Aorta (tissue), 5 donors: ENCODE results near the gene KRT82. TPM values are rescaled to one million over a fixed set of nuclear protein-coding genes. Genes with fewer than 3 reads are reported as not detected.

Experiments used
- ATAC-seq: fragments of 200-7000 bp; cut with Tn5 transposase; one replicate; pipeline ENCODE4 v1.9.1; 2022; ENCODE audit warnings: moderate library complexity; ENCODE audit not compliant: low FRiP score
- DNase-seq, 2 donors: peaks; one replicate each; pipeline ENCODE4 v3.0.0-alpha.2; 2020
- H3K27ac ChIP-seq, 2 donors: one replicate each; pipeline ENCODE4 v1.5.1; 2013; ENCODE audit warnings: low read length in 2 of 2, mild to moderate bottlenecking in 2 of 2, moderate library complexity in 2 of 2, control low read depth in 1 of 2, inconsistent platforms in 1 of 2, low read depth in 1 of 2
- H3K27me3 ChIP-seq, 2 donors: one replicate each; pipeline ENCODE4 v1.6.1; 2013; ENCODE audit warnings: control low read depth in 1 of 2, low read length in 1 of 2, mild to moderate bottlenecking in 1 of 2, moderate library complexity in 1 of 2; ENCODE audit not compliant: insufficient read depth in 2 of 2, control insufficient read depth in 1 of 2
- H3K36me3 ChIP-seq, 2 donors: one replicate each; pipeline ENCODE4 v1.6.1; 2013; ENCODE audit warnings: control low read depth in 1 of 2, low read length in 1 of 2, mild to moderate bottlenecking in 1 of 2; ENCODE audit not compliant: insufficient read depth in 2 of 2, control insufficient read depth in 1 of 2
- H3K4me1 ChIP-seq, 2 donors: one replicate each; pipeline ENCODE4 v1.6.1; 2013; ENCODE audit warnings: low read length in 2 of 2, control low read depth in 1 of 2, mild to moderate bottlenecking in 1 of 2, moderate library complexity in 1 of 2; ENCODE audit not compliant: insufficient read depth in 2 of 2, control insufficient read depth in 1 of 2
- H3K4me3 ChIP-seq, 2 donors: one replicate each; pipeline ENCODE4 v1.5.1; 2013; ENCODE audit warnings: low read length in 2 of 2, control low read depth in 1 of 2, mild to moderate bottlenecking in 1 of 2
- H3K9me3 ChIP-seq: one replicate; pipeline ENCODE4 v1.6.1; 2013; ENCODE audit warnings: mild to moderate bottlenecking, low read length; ENCODE audit not compliant: control insufficient read depth
- WGBS, 2 donors: extraction: QIAGEN DNeasy Blood & Tissue Kit; methylation state at CpG; one replicate each; pipeline ENCODE4 v1.1.7; 2013; 5-methylcytosine and 5-hydroxymethylcytosine counted together
- intact Hi-C, 2 donors: fragments of 100-400 bp; cut with DNase I; formaldehyde crosslinking; loops; one replicate each; pipeline versions ENCODE4 v1.14.2 to v1.15.0; 2022
- polyA plus RNA-seq, 2 donors: library from polyadenylated mRNA; stranded (reverse); fragments of 200-250 nt; gene quantifications; one replicate each; pipeline ENCODE4 v1.2.3, GENCODE V29; 2013
- total RNA-seq, 2 donors: library from RNA; stranded (reverse); fragmentation: NEBNext Ultra II Directional; extraction: Animal tissue kit (Norgen Biotek cat#: 25700); gene quantifications; one replicate each; pipeline ENCODE4 v1.2.1, GENCODE V29; 2021
- donor health status: healthy with polysubstance abuse.
- donor health status: Bipolar disorder and iron deficiency.
- donor health status: DM: no; HTN: no; CAD: no.
- donor health status: DM: no; HTN: no; CAD: no.
- donor health status: DM: yes; HTN: yes; CAD: no.

Gene KRT82
- total and polyA plus RNA-seq, 4 donors: not detected

DNA sequence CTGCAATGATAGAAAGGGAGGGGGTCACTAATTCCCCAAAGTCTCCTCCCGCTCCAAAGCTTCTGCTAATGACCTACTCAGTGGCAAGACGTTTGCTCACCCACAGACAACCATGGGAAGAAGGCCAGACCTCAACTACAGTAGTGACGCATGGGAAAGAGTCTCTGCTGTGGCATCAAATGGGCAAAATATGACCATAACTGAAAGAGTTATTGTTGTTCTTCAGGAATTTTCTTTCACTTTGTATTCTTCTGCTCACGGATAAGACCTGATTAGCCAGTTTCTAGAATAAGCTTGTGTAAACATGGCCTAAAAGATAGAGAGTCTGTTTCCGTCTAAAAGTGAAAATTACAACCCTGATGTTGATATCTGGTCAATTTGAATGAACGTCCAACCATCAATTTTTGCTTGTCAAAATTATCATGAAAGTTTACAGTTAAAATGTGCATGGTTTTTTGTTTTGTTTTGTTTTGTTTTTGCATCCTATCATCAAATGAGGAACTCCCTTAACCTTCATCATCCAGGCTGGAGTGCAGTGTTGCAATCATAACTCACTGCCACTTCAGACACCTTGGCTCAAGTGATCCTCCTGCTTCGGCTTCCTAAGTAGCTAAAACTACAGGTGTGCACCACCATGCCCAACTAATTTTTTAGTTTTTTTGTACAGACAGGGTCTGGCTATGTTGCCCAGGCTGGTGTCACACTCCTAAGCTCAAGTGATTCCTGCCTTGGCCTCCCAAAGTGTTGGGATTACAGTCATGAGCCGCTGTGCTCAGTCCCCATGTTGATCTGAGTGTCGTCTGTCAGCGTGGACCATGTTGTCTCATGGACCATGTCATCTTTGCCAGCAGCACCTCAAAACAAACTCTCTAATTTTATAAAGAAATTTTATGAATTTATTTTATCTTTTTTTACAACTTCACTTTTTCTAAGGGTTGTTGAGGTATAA lies 38.8 kb upstream of the KRT82 start:
- no peak for ATAC-seq
- DNase-seq: no peak
- WGBS, 2 donors: 60 to 65% methylated on average over 10 of the region's 10 CpGs

DNA sequence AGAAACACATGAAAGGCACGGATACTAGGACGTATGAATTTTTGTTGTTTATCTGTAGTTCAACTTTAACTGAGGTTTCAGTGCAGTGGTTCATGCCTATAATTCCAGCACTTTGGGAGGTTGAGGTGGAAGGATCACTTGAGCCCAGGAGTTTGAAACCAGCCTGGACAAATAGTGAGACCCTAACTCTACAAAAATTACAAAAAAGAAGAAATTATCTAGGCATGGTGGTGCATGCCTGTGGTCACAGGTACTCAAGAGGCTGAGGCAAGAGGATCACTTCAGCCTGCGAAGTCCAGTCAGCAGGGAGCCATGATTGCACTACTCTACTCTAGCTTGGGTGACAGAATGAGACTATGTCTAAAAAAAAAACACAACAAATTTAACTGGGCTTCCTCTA lies 37.8 kb upstream of the KRT82 start:
- no peaks in the 10 kb centered on the region for H3K27me3 ChIP-seq
- H3K4me3 ChIP-seq: no peak overlapping the region
- DNase-seq: no peak
- peaks cover 1% of the 10 kb centered on the region for H3K9me3 ChIP-seq
- H3K36me3 ChIP-seq: no peaks in the 10 kb centered on the region
- 77 to 87% methylated on average over 3 of the region's 3 CpGs for WGBS, 2 donors
- H3K27ac ChIP-seq: no peak overlapping the region
- ATAC-seq: no peak
- no peaks in the 10 kb centered on the region for H3K4me1 ChIP-seq
- intact Hi-C loops: no loop called here

More for the DNA sequence above, 38.8 kb upstream of the KRT82 start:
- no peak overlapping the region for H3K4me3 ChIP-seq
- peaks cover 1% of the 10 kb centered on the region for H3K9me3 ChIP-seq
- no peaks in the 10 kb centered on the region for H3K36me3 ChIP-seq
- no peaks in the 10 kb centered on the region for H3K27me3 ChIP-seq
- H3K27ac ChIP-seq: no peak overlapping the region
- no peaks in the 10 kb centered on the region for H3K4me1 ChIP-seq
- intact Hi-C loops: no loop called here

DNA sequence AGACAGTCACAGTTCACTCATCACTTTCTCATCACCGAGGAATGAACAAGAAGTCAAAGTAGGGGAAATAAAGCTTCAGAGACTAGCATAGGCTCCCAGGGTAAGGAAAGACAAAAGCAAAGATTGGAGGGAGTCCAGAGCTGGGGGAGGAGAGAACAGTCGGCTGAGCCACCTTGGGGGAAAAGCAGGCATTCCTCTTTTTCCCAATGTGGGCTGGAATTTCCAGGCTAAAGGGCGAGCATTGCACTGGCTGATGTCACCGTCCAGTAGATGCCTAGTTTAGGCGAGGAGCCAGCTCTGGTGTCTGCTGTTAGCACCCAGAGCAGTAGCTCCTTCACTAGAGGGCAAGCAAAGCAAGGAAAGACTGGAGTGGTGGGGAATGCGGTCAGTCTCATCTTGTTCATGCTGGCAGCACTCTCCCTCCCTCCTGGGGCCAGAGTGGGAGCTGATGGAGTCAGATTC lies 36.5 kb upstream of the KRT82 start:
- intact Hi-C loops: no loop called here

DNA sequence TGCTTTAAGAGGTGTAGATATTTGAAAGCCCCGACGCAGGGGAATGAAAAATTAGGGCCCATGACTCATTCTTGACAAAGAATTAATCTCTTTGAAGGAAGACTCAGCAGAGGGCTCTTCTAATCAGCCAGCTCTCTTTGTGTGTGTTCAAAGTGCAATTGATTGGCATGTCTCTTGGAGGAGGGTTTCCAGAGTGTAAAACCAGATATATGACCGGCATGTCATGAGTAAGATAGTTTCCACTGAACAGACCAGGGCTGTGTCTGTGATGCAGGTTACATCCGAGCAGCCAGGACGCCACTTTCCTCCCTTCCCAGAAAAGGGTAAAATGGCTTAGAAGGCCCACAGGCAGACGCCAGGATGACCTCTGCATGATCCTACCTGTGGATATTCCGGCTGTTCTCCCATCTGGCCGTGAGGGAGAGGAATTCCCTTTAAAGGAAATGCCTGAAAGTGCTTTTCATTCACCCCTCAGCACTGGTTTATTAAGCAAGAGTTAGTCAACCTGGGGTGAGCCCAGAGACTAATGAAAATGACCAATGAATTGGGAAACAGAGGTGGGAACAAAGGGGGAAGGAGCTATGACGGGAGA lies 35.3 kb upstream of the KRT82 start:
- no peak overlapping the region for H3K27ac ChIP-seq
- peaks cover 1% of the 10 kb centered on the region for H3K9me3 ChIP-seq
- DNase-seq (no peak), ATAC-seq (no peak)
- H3K27me3 ChIP-seq: no peaks in the 10 kb centered on the region
- no peak overlapping the region for H3K4me3 ChIP-seq
- intact Hi-C loops: no loop called here
- no peaks in the 10 kb centered on the region for H3K4me1 ChIP-seq
- 60 to 71% methylated on average over 9 of the region's 9 CpGs for WGBS, 2 donors
- no peaks in the 10 kb centered on the region for H3K36me3 ChIP-seq

More for the DNA sequence above, 36.5 kb upstream of the KRT82 start:
- DNase-seq (no peak), ATAC-seq (no peak)
- no peak overlapping the region for H3K4me3 ChIP-seq
- 10 to 22% methylated on average over 6 of the region's 6 CpGs for WGBS, 2 donors
- no peaks in the 10 kb centered on the region for H3K27me3 ChIP-seq
- peaks cover 1% of the 10 kb centered on the region for H3K9me3 ChIP-seq
- H3K27ac ChIP-seq: no peak overlapping the region
- H3K4me1 ChIP-seq: no peaks in the 10 kb centered on the region
- no peaks in the 10 kb centered on the region for H3K36me3 ChIP-seq

DNA sequence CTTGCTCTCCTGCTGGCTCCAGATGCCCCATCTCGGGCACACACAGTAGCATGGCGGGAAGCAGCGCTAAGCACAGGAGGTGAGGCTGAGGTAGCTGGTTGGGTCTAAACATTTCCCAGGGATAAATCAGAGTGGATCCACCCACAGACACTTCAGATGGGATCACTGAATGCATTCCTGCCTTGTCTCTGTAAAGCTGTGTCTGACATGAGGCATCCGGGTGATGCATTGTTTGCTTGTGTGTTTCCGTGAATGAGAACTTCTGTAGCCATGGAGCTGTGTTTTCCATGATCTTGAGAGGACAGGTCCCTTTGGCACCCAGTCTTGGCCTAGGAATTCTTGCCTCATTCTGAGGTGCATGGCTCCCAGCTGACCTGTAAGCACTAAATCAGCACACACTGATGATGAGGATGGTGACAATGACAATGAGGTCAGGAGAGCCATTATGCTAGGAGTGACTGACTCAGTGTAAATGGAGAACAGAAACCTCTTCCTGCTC lies 34.7 kb upstream of the KRT82 start:
- Histone ChIP-seq H3K9me3 (peaks cover 1% of the 10 kb centered on the region), H3K4me1 (no peaks in the 10 kb centered on the region), H3K4me3 (no peak overlapping the region), H3K36me3 (no peaks in the 10 kb centered on the region), H3K27me3 (no peaks in the 10 kb centered on the region), H3K27ac (no peak overlapping the region)
- intact Hi-C loops: no loop called here
- WGBS, 2 donors: 91 to 94% methylated on average over 5 of the region's 5 CpGs
- ATAC-seq (no peak), DNase-seq (no peak)

DNA sequence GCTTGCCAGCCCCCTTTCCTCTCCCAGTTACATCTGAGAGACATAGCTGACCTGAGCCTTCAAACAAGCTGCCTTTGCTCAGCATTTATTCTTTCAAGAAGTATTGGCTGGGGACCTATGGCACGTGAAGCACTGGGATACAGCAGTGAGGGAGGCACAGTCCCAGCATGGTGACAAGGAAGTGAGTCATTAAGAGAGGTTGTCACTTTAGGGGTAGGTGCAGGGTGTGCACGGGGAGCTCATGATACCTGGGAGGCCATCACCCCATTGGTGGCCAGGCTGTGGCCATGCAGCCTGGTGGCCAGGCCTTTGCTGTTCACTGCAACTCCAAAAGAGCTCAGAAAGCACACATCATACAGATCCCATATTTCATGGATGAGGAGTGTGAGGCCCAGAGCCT lies 33.7 kb upstream of the KRT82 start:
- Histone ChIP-seq H3K36me3 (no peaks in the 10 kb centered on the region), H3K4me1 (no peaks in the 10 kb centered on the region), H3K4me3 (no peak overlapping the region), H3K27ac (no peak overlapping the region), H3K9me3 (peaks cover 1% of the 10 kb centered on the region), H3K27me3 (no peaks in the 10 kb centered on the region)
- ATAC-seq: no peak
- WGBS, 2 donors: 63 to 66% methylated on average over 2 of the region's 2 CpGs
- no peak for DNase-seq
- intact Hi-C loops: no loop called here

DNA sequence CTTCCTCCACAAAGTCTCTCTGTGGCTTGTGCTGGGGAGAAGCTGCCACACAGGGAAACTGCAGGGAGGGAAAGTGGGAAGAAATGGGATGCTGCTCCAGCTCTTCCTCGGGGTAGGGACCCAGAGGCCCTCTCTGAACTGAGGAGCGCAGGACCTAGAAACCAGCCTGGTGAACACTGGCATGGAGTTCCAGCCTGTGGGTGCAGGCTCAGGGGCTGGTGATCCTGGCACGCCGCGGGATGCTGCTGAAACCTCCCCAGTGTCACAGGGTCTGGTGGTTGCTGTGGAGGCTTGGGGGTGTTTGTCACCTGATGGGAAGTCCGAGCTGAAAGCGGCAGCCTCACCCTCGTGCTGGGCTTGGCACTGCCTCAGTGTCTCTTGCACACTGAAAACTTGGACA lies 33.3 kb upstream of the KRT82 start:
- Histone ChIP-seq H3K4me1 (no peaks in the 10 kb centered on the region), H3K36me3 (no peaks in the 10 kb centered on the region), H3K9me3 (peaks cover 1% of the 10 kb centered on the region), H3K27me3 (no peaks in the 10 kb centered on the region), H3K27ac (no peak overlapping the region), H3K4me3 (no peak overlapping the region)
- intact Hi-C loops: no loop called here
- ATAC-seq (no peak), DNase-seq (no peak)
- WGBS, 2 donors: 78 to 79% methylated on average over 7 to 8 of the region's 8 CpGs

DNA sequence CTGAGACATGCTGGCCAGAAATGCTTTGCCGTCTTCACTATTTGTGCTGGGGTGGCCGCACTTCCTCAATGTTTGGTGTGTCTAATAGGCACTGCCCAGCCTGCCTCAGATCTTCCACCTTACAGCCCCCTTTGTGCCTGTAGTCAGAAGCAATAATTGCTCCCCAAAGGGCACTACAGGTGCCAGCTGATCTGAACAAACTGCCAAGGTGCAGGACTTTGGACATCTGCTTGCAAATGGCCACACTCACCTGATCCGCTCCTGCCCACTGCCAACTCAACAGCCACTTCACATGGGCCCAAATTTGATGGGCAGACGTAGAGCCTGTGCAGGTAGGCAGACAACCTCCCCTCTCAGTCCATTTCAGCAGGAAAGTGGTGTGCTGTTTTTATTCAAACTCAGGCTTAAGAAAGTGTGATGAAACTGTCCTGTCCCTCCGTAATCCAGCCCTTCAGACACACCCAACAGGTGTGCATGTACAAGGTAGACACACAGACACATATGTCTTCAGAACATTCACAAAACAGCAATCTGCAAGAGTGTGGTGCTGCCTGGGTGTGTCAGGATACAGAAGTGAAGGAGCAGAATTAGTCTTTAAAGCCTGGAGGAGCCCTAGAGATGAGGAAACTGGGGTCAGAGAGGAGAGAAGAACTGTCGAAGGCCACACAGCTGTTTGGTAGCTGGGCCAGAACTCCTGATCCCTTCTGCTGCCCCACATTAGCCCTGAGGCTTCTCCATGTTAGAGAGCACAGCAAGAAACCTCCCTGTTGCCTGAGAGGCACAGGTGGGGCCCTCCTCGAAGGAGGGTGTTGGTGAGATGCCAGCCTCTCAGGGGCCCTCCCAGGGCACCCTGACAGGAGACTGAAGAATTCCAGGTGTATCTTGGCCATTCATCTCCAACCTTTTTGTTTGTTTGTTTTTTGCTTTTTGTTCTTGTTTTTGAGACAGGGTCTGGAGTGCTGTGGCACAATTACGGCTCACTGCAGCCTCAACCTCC lies 32.5 kb upstream of the KRT82 start:
- no peak overlapping the region for H3K27ac ChIP-seq
- DNase-seq (no peak), ATAC-seq (no peak)
- intact Hi-C loops: no loop called here
- peaks cover 1% of the 10 kb centered on the region for H3K9me3 ChIP-seq
- H3K36me3 ChIP-seq: no peaks in the 10 kb centered on the region
- no peaks in the 10 kb centered on the region for H3K27me3 ChIP-seq
- H3K4me3 ChIP-seq: no peak overlapping the region
- 90% methylated on average over 8 of the region's 8 CpGs for WGBS, 2 donors
- no peaks in the 10 kb centered on the region for H3K4me1 ChIP-seq
